Fibroblast of villous mesenchyme (primary cell): ENCODE results near the gene KIAA2012. TPM values are rescaled to one million over a fixed set of nuclear protein-coding genes. Genes with fewer than 3 reads are reported as not detected.

ENCODE experiments used
- DNase-seq: peaks from one replicate; pipeline ENCODE4 v3.0.0-alpha.2; 2010; ENCODE audit warnings: low read depth
- H3K4me3 ChIP-seq: 2 replicates; pipeline ENCODE4 v1.5.1; 2011; ENCODE audit warnings: low read depth, mild to moderate bottlenecking, low read length
- total RNA-seq: library from RNA; depleted of rRNA; stranded (reverse); fragments of >200 nt; gene quantifications from 2 replicates; pipeline ENCODE4 v1.2.3, GENCODE V29; 2012
- TF ChIP-seq, protein P1 (sequence below): IDR thresholded peaks from 2 replicates; pipeline ENCODE4 v1.5.1; 2012; ENCODE audit warnings: low read depth, mild to moderate bottlenecking, low read length; ENCODE audit not compliant: insufficient read depth

Gene KIAA2012
- total RNA-seq, 1 donor = under 0.01 TPM

DNA sequence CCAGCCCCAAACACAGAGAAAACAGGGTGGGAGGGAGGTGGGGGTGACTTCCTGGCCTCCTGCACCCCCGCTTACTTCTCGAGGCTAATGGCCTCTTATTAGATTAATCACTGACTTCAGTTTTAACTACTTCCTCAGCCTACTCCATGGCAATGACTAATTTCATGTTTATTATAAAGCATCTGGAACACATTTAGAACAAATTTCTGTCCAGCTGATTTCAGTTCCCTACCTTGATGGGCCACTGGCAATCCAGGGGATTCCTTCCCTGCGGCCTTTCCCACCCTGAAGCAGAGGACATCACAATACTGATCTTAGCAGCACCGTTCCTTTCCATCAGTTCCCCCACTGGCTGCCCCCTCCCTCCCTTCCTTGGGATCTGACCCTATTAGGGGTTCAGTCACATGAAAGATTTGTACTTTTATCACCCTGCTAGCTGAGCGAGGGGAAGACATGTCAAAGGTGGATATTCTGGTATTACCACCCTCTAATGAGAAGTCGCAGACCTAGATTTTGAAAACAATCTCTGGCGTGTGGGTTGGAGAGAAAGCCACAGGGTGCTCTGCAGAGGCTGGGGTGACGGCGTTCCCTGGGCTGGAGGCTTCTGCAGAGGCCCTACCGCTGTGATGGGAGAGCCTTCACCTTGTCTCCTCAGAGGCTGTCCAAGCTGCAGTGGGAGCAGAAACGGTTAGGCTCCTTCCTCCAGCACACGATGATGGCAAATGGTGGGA, 67.6 kb downstream of the KIAA2012 start:
- TF ChIP-seq, protein P1, sequence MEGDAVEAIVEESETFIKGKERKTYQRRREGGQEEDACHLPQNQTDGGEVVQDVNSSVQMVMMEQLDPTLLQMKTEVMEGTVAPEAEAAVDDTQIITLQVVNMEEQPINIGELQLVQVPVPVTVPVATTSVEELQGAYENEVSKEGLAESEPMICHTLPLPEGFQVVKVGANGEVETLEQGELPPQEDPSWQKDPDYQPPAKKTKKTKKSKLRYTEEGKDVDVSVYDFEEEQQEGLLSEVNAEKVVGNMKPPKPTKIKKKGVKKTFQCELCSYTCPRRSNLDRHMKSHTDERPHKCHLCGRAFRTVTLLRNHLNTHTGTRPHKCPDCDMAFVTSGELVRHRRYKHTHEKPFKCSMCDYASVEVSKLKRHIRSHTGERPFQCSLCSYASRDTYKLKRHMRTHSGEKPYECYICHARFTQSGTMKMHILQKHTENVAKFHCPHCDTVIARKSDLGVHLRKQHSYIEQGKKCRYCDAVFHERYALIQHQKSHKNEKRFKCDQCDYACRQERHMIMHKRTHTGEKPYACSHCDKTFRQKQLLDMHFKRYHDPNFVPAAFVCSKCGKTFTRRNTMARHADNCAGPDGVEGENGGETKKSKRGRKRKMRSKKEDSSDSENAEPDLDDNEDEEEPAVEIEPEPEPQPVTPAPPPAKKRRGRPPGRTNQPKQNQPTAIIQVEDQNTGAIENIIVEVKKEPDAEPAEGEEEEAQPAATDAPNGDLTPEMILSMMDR = no peak
- no peak overlapping the region for H3K4me3 ChIP-seq
- peak; percentile 77 for DNase-seq

DNA sequence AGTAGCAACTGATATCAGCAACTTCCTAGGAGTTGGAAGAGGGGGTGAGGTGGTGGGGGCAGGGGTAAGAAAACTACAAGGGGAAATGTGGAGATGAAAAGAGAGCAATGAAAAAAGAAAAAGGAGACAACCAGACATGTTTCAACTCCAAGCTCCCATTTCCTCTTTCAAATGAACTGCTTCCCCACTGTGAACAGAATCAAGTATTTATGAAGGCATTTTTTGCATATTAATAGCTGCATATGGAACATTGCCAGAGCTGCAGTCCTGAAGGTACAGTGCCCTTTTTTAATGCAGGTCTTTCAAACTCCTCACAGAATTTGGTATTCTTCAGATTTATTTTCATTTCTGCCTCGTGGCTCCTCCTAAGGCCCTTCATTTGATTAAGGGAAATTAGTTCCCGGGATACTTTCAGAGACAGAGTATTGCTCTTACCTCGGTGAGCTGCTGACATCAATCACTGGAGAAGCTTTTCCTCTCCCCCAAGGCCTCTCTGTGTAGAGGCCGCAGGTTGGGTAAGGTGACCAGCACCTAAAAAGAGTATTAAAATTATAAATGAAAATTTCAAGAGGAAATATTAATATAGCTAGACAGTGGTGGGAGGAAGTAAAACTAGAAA, 68.4 kb downstream of the KIAA2012 start:
- TF ChIP-seq, protein P1 = no peak
- H3K4me3 ChIP-seq = no peak overlapping the region
- DNase-seq = no peak

DNA sequence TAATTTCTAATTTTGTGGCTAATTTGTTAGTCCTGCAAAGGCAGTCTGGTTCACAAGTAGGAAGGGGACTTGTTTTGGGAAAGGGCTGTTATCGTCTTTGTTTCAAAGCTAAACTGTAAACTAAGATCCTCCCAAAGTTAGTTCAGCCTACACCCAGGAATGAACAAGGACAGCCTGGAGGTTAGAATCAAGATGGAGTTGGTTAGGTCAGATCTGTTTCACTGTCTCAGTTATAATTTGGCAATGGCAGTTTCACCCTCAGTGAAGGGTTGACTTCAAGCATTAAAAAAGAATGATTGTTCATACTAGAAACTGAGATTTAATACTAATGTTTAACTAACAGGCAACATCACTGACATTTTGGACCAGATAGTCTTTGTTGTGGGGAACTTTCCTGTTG, 69.5 kb downstream of the KIAA2012 start:
- TF ChIP-seq, protein P1 = no peak
- DNase-seq = no peak
- no peak overlapping the region for H3K4me3 ChIP-seq

DNA sequence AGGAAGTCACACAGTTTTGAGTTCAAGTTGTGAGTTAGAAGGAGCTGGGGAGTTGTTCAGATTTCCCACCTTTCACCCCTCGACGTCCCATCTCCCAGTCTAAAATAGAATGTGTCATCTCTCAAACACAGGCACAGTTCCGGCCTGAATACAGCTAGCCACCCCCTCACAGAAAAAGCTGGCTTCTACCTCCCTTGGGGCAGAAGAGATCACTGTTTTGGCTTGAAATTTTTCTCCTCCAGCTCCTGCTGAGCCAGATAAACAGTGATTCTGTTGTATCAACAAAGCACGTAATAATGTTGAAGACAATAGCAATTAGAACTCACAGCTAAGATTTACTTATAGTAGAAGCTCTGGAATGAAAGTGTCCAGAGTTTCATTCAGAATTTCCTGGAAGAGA, 74.7 kb downstream of the KIAA2012 start:
- no peak overlapping the region for H3K4me3 ChIP-seq
- DNase-seq = peak; percentile 46
- TF ChIP-seq, protein P1 = no peak

DNA sequence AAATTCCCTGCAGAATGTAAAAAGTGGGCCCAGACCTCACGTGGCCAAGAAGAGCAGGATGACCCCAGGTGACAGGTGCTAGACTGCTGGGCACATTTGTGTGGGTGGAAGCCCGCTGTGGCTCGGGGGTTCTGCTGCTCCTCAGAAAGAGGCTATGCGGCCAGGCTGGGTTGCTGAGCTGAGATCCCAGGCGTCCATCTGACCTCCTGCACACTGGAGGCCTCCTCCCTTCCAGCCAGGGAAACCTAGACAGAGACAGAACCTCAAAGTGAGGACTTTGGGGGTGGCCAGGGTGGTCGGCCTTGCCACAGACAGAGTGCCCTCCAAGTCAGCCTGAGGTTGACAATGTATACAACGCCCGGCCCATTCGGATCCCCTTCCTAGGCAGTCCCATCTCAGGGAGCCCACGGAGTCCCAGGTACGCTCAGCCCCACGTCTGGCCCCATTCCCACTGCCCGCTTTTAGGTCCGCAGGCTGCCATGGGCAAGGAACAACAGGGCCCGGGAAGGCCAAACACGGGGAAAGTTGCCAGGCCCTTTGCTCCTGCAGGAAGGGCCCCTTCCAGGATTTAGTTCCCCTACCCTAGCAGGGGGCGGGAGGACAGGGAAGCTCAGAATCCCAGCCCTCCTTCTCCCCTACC, 75.6 kb downstream of the KIAA2012 start:
- H3K4me3 ChIP-seq = no peak overlapping the region
- DNase-seq = no peak
- TF ChIP-seq, protein P1 = no peak

DNA sequence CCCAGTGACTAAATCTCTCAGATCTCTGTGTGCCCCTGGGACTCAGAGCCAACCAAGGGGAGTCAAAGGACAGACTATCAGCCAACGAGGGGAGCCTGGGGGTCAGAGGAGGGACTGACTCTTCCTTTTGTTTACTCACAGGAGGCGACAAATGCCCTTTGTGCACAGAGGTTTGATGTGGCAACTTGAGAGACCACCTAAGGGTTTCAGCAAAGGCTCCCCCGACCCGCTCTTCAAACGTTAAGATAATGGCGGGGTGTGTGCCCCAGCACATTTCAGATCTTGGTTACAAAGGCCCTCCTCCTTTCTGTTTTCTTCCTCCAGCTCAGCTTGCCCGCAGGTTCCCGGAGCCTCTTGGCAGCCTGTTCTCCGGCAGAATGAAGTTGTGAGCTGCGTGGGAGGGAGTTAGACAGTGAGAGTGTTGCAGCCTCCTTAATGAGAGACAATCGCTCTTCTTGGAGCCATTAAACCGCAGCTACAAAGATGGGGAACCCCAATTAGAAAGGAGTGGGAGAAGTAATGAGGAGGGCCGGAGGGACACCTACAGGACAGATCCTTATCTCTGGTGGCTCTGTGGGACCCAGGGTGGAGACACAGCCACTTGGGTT, 76.2 kb downstream of the KIAA2012 start:
- H3K4me3 ChIP-seq = no peak overlapping the region
- TF ChIP-seq, protein P1 = no peak

More for the DNA sequence above, 76.2 kb downstream of the KIAA2012 start:
- peak; percentile 63 for DNase-seq
